WERI-Rb-1 (cell line): ENCODE measurements around the gene TYMS.

Source experiments
- DNase-seq: peaks from one replicate; pipeline ENCODE4 v3.0.0-alpha.2; 2020
- H3K27ac ChIP-seq: fragments of 250-450 bp; sonication (Bioruptor Pico); 2 replicates; pipeline ENCODE4 v1.5.1; 2020; ENCODE audit warnings: mild to moderate bottlenecking, moderate library complexity
- H3K27me3 ChIP-seq: fragments of 250-450 bp; sonication (Bioruptor Pico); 2 replicates; pipeline ENCODE4 v1.5.1; 2021; ENCODE audit warnings: mild to moderate bottlenecking, low read depth, moderate library complexity; ENCODE audit not compliant: insufficient read depth, severe bottlenecking
- H3K36me3 ChIP-seq: fragments of 250-450 bp; sonication (Bioruptor Pico); 2 replicates; pipeline ENCODE4 v1.5.1; 2020; ENCODE audit warnings: mild to moderate bottlenecking, moderate library complexity
- H3K4me3 ChIP-seq: 2 replicates; pipeline ENCODE4 v1.5.1; 2011; ENCODE audit warnings: low read depth, mild to moderate bottlenecking, control low read depth, low read length
- H3K9me3 ChIP-seq: fragments of 250-450 bp; sonication (Bioruptor Pico); 2 replicates; pipeline ENCODE4 v1.5.1; 2021; ENCODE audit warnings: mild to moderate bottlenecking, moderate library complexity; ENCODE audit not compliant: severe bottlenecking
- CTCF ChIP-seq: IDR thresholded peaks from 2 replicates; pipeline ENCODE4 v1.5.1; 2011; ENCODE audit warnings: low read depth, mild to moderate bottlenecking, control low read depth, inconsistent platforms, low read length

Gene TYMS

GRCh38 chr18:615092-615521 is 42.3 kb upstream of the TYMS start:
- Histone ChIP-seq H3K27ac (no peak overlapping the region), H3K4me3 (no peak overlapping the region), H3K27me3 (no peaks in the 10 kb centered on the region), H3K9me3 (no peaks in the 10 kb centered on the region), H3K36me3 (no peaks in the 10 kb centered on the region)
- no peak for TF ChIP-seq CTCF
- DNase-seq, result no peak

- H3K27me3 ChIP-seq, result no peaks in the 10 kb centered on the region
These were observed 41.7 kb upstream of the TYMS start for GRCh38 chr18:615773-616172.

GRCh38 chr18:616380-616995 is 41.0 kb upstream of the TYMS start:
- Histone ChIP-seq H3K27ac (no peak overlapping the region), H3K27me3 (no peaks in the 10 kb centered on the region), H3K36me3 (no peaks in the 10 kb centered on the region), H3K4me3 (no peak overlapping the region), H3K9me3 (no peaks in the 10 kb centered on the region)
- TF ChIP-seq CTCF, result peak; percentile 42; the same call in 1 of the 2 replicates
- no peak for DNase-seq

More at GRCh38 chr18:615773-616172, 41.7 kb upstream of the TYMS start:
- Histone ChIP-seq H3K27ac (no peak overlapping the region), H3K4me3 (no peak overlapping the region), H3K36me3 (no peaks in the 10 kb centered on the region), H3K9me3 (no peaks in the 10 kb centered on the region)
- no peak for TF ChIP-seq CTCF
- DNase-seq, result no peak

GRCh38 chr18:617970-618504 is 39.4 kb upstream of the TYMS start:
- no peak overlapping the region for H3K27ac ChIP-seq
- H3K36me3 ChIP-seq, result no peaks in the 10 kb centered on the region
- DNase-seq, result no peak
- no peak overlapping the region for H3K4me3 ChIP-seq
- H3K27me3 ChIP-seq, result no peaks in the 10 kb centered on the region
- TF ChIP-seq CTCF, result no peak
- H3K9me3 ChIP-seq, result no peaks in the 10 kb centered on the region

GRCh38 chr18:618618-619017 is 38.8 kb upstream of the TYMS start:
- Histone ChIP-seq H3K36me3 (no peaks in the 10 kb centered on the region), H3K4me3 (no peak overlapping the region), H3K9me3 (no peaks in the 10 kb centered on the region), H3K27ac (no peak overlapping the region), H3K27me3 (no peaks in the 10 kb centered on the region)
- DNase-seq, result no peak
- TF ChIP-seq CTCF, result no peak
